ENCODE measurements around the gene INS. TPM values are rescaled to one million over a fixed set of nuclear protein-coding genes. Genes with fewer than 3 reads are reported as not detected.

Gene INS
- total RNA-seq, 1 experiment from 2014 or later, result not detected

DNA sequence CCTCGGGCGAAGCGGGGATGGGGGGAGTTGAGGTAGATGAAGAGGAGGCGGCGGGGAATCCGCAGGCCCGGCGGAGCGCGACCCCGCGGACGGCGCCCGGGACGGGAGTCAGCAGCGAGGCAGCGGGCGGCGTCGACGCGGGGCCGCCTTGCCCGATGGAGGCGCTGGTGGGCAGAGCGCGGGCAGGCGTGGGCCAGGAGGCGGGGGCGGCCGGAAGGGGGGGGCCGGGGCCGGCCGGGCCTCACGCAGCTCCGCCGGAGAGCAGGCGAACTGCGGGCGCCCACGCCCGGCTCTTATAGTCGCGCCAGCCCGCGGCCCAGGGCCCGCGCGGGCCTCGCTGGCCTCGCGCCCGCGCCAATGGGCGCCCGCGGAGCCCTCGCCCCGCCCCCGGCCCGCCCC, 21.9 kb downstream of the INS start, which contains the start of gene IGF2:
TSS of gene IGF2 (minus strand) at position 267 of the 399 bp plus-strand sequence. CDS start 3,866 bp downstream, outside the sequence.
- peak; percentile 16 for DNase-seq (ENCODE audit: low read depth)

GRCh38 chr11:2138431-2139122, 22.4 kb downstream of the INS start:
- in situ Hi-C loops (cut with HindIII; ENCODE audit: low pct_unique_long_range_greater_than_20kb, low sequenced_read_pairs), result no loop called here

More for the DNA sequence above, 21.9 kb downstream of the INS start, which contains the start of gene IGF2:
- in situ Hi-C loops (cut with HindIII; ENCODE audit: low pct_unique_long_range_greater_than_20kb, low sequenced_read_pairs), result no loop called here

GRCh38 chr11:2138068-2138430, 23.0 kb downstream of the INS start:
- in situ Hi-C loops (cut with HindIII; ENCODE audit: low pct_unique_long_range_greater_than_20kb, low sequenced_read_pairs), result no loop called here
- no peak for DNase-seq (ENCODE audit: low read depth)

More at GRCh38 chr11:2138431-2139122, 22.4 kb downstream of the INS start:
- DNase-seq (ENCODE audit: low read depth), result no peak

DNA sequence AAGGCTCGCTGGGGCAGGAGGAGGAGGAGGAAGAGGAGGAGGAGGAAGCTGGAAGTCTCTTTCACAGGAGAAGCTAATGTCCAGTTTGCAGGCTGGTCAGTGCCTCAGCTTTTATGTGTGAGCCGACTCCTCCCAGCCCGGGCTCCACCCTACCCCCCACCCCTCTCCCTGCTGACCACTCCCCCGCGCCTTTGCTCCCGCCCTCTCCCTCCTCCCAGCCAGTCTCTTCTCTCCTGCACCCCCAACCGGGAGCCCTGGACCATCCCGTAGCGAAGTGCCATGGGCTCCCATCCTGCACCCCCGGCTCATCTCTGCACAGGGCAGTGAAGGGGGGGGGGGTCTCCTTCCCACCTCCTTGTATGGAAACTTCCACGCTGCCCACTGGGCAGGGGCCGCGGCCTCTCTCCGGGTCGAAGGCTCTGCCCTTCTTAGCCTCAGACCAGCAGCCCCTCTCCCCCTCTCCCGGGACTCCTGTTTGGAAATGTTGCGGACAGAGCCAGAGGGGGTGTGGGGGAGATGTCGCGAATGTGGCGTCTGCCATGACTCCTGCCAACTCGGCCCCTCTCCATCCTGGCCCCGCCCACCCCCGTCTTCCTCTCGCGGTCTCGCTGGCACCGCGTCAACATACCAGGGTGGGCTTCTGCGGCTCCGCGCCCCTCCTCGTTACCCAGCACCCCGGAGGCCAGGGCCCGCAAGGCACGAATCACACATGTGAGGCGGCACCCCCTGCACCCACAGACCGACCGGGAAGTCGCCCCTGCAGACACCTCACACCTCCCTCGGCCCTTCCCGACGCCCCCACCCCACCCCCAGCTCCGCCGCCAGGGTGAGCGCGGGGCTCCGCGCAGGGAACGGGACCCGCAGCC, 23.6 kb downstream of the INS start:
- in situ Hi-C loops (cut with HindIII; ENCODE audit: low pct_unique_long_range_greater_than_20kb, low sequenced_read_pairs), result no loop called here
- DNase-seq (ENCODE audit: low read depth), result peak; percentile 58

DNA sequence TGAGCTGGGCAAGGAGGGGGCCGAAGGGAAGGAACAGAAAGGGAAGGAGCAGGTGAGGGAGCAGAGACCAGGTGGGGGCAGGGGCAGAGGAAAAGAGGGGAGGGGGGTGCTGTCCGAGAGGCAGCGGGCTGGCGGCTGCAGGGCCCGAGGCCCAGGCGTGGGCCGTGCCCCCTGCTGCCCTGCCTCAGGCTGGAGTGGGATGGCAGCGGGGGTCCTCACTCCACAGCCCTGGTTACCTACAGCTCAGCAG, 24.1 kb downstream of the INS start:
- in situ Hi-C loops (cut with HindIII; ENCODE audit: low pct_unique_long_range_greater_than_20kb, low sequenced_read_pairs), result no loop called here
- no peak for DNase-seq (ENCODE audit: low read depth)

GRCh38 chr11:2136209-2136951, 24.6 kb downstream of the INS start:
- in situ Hi-C loops (cut with HindIII; ENCODE audit: low pct_unique_long_range_greater_than_20kb, low sequenced_read_pairs), result no loop called here
- DNase-seq (ENCODE audit: low read depth), result no peak

DNA sequence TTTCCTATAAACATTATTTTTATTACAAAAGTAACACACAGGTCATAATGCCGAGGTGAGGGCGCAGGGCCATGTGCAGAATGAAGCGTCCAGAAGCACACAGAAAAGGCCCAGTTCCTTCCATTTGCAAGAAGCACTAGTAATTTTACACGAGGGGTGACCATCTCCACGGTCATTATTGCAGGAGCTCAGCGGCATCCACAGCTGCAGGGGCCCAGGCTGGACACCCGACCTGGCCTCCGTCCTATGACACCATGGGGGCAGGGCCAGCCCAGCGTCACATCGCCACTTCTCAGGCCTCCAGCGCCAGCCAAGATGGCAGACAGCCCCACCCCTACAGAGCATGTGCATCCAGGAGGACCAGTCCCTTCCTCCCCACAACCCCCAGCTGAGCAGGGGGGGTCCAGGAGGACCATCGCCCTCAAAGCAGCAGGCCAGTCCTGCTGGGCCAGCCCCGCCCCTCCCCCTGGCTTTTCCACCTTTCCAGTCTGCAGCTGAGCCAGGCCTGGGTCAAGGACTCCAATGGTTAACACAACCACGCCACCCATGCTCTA, 25.3 kb downstream of the INS start:
- in situ Hi-C loops (cut with HindIII; ENCODE audit: low pct_unique_long_range_greater_than_20kb, low sequenced_read_pairs), result no loop called here
- DNase-seq (ENCODE audit: low read depth), result no peak

DNA sequence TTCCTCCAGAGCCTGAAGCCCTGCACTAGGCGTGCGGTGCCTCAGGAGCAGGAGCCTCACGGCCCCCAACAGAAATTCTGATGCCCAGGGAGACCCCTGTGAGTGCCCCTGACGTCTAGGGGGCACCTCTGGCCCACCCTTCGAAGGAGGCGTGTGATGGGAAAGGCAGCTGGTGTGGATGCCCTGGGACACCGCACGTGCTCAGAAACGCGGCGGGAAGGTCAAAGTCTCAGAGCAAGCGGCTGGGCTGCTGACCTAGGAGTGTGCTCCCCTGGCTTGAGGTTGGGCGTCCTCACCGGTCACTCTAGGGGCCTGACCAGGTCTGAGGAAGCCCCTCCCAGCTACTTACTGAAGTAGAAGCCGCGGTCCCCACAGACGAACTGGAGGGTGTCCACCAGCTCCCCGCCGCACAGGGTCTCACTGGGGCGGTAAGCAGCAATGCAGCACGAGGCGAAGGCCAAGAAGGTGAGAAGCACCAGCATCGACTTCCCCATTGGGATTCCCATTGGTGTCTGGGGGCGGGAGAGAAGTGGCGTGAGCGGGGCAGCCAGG, 25.9 kb downstream of the INS start:
- in situ Hi-C loops (cut with HindIII; ENCODE audit: low pct_unique_long_range_greater_than_20kb, low sequenced_read_pairs), result no loop called here

GRCh38 chr11:2134022-2135010, 26.7 kb downstream of the INS start:
- DNase-seq (ENCODE audit: low read depth), result no peak
- in situ Hi-C loops (cut with HindIII; ENCODE audit: low pct_unique_long_range_greater_than_20kb, low sequenced_read_pairs), result no loop called here

More for the DNA sequence above, 25.9 kb downstream of the INS start:
- DNase-seq (ENCODE audit: low read depth), result no peak

DNA sequence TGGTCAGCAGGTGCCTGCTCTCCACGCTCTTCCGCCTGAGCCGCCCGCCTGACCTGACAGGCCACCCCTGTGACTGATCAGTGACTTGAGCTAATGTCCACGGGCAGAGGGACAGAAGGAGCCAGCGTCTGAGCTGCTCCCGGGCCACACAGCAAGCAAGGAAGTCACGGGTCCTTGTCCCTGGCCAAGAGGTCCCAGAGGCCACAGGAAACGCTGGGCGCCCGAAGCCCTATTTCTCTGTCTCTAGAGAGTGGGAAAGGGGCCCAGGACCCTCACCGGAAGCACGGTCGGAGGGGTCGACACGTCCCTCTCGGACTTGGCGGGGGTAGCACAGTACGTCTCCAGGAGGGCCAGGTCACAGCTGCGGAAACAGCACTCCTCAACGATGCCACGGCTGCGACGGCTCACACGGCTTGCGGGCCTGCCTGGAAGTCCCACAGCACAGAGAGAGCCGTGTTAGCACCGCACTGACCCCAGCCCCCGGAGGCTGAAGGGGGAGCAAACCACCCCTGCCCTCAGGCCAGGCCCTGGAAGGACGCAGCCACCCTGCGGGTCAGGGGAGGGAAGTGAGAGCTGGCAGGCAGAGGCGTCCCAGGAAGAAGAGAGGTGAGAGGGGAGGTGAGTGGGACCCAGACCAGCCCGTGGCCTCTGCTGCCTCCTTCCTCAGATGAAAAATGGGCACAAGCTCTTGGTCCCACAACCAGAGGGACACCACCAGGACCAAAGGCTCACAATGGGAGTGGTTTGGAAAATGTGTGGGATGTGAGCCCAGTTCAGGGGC, 27.6 kb downstream of the INS start:
- in situ Hi-C loops (cut with HindIII; ENCODE audit: low pct_unique_long_range_greater_than_20kb, low sequenced_read_pairs), result no loop called here
- DNase-seq (ENCODE audit: low read depth), result no peak

DNA sequence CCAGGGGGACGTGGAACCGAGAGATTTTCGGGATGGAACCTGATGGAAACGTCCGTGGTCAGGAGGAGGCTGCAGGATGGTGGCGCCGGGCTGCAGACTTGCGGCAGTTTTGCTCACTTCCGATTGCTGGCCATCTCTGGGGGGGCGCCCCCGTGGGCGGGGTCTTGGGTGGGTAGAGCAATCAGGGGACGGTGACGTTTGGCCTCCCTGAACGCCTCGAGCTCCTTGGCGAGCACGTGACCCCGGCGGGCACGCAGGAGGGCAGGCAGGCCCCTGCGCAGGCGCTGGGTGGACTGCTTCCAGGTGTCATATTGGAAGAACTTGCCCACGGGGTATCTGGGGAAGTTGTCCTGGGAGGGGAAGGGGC, 28.2 kb downstream of the INS start:
- no peak for DNase-seq (ENCODE audit: low read depth)
- in situ Hi-C loops (cut with HindIII; ENCODE audit: low pct_unique_long_range_greater_than_20kb, low sequenced_read_pairs), result no loop called here

- DNase-seq (ENCODE audit: low read depth), result no peak
- in situ Hi-C loops (cut with HindIII; ENCODE audit: low pct_unique_long_range_greater_than_20kb, low sequenced_read_pairs), result no loop called here
Observed at GRCh38 chr11:2132246-2132645, 28.8 kb downstream of the INS start.

DNA sequence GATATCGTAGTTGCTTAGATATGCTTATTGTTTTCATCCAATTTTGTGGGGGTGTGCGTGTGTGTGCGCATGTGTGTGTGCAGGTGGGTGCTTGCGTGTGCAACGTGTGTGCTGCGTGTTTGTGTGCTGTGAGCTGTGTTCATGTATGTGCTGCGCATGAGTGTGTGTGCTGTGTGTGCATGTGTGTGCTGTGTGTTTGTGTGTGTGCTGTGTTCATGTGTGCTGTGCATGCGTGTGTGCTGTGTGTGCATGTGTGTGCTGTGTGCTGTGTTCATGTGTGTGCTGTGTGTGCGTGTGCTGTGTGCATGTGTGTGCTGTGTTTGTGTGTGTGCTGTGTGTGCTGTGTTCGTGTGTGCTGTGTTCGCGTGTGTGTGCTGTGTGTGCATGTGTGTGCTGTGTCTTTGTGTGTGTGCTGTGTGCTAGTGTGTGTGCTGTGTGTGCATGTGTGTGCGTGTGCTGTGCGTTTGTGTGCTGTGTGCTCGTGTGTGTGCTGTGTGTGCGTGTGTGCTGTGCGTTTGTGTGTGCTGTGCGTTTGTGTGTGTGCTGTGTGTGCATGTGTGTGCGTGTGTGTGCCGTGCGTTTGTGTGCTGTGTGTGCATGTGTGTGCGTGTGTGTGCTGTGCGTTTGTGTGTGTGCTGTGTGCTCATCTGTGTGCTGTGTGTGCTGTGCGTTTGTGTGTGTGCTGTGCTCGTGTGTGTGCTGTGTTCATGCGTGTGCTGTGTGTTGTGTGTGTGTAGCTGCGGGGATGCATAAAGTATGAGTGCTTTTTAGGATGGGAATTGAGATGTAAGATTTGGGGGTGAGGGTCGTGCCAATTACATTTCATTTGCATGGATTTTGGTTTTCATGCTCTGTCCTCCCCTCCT, 29.4 kb downstream of the INS start:
- no peak for DNase-seq (ENCODE audit: low read depth)
- in situ Hi-C loops (cut with HindIII; ENCODE audit: low pct_unique_long_range_greater_than_20kb, low sequenced_read_pairs), result no loop called here

DNA sequence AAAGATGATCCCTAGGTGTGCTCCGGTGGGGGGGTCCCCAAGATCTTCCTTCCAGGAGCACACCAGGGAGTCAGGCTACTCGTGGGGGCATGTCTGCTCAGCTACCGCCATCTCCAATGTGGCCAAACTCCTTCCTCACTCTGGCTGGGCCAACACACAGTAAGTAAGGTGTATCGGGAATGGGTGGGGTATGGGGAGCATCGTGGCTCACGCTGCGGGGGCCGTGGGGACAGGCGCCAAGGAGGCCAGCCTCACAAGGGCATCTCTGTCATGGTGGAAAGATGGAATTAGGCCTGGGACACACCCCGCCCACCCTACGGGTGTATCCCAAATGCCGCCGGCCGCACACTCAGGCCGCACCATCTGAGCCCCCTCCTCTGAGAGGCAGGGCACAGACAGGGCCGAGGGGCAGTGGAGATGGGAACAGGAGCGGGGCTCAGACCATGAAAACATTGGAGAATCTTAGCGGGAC, 30.1 kb downstream of the INS start:
- in situ Hi-C loops (cut with HindIII; ENCODE audit: low pct_unique_long_range_greater_than_20kb, low sequenced_read_pairs), result no loop called here

DNA sequence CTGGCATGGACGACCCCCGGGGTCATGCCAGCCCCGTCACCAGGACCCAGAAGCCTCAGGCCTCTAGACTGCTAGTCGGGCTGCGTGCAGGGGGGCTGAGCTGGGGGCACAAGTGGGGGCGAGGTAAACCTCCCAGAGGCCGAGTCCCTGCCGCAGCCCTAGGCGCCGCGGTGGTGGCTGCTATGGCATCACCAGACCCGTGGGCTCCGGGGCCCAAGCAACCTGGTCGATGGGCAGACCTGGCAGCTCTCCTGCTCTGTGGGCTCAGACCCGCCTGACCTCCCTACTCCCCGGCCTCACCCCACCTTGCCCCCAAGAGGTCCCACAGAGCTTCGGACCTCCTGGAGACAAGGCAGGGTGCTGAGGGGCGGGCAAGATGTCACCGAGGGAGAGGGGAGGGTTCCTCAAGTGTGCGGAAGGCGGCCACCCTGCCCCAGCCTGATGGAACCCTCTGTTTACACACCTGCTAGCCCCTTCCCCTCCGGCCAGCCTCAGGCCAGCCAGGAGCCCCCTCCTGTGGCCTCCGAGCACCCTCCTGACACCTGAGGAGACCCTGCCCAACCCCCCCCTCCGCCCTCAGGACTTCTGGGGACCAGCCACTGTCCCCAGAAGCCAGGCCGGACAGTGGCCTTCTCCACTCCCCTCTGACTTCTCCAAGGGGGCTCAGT, 31.2 kb downstream of the INS start:
- no peak for DNase-seq (ENCODE audit: low read depth)
- in situ Hi-C loops (cut with HindIII; ENCODE audit: low pct_unique_long_range_greater_than_20kb, low sequenced_read_pairs), result no loop called here

More for the DNA sequence above, 30.1 kb downstream of the INS start:
- no peak for DNase-seq (ENCODE audit: low read depth)
